GM12878 (cell line): Measurements from ENCODE around the gene SEC24D. TPM values are rescaled to one million over a fixed set of nuclear protein-coding genes. Genes with fewer than 3 reads are reported as not detected.

Source experiments
- ATAC-seq: fragments of 200-7000 bp; cut with Tn5 transposase; 3 replicates; pipeline ENCODE4 v1.9.1; 2020; ENCODE audit warnings: mild to moderate bottlenecking, moderate library complexity
- BruUV-seq: library from RNA; stranded (reverse); fragments of 400-500 nt; replicated peaks from 2 replicates; lab custom pipeline; 2021; lab: Mats Ljungman, UMichigan
- CTCF ChIA-PET: fragments of 300-600 bp; sonication (Branson Sonifier 250); formaldehyde crosslinking; extraction: SDS; loops from one replicate; lab custom pipeline; 2021; ENCODE audit warnings: inconsistent platforms; lab: Yijun Ruan, JAX
- POLR2A ChIA-PET: fragments of 350-600 bp; formaldehyde crosslinking; extraction: SDS; loops from one replicate; lab custom pipeline; 2021; ENCODE audit warnings: inconsistent platforms; lab: Charles Lee
- RAD21 ChIA-PET: fragments of 300-600 bp; sonication (Branson Sonifier 250); formaldehyde crosslinking; loops from one replicate; lab custom pipeline; 2023; ENCODE audit warnings: antibody characterized with exemption; ENCODE audit not compliant: unreplicated experiment; lab: Charles Lee
- SMC1A ChIA-PET: fragments of 300-600 bp; sonication (Branson Sonifier 250); formaldehyde crosslinking; loops from one replicate; lab custom pipeline; 2023; ENCODE audit not compliant: unreplicated experiment, uncharacterized antibody; lab: Charles Lee
- DNase-seq: peaks from one replicate; pipeline ENCODE4 v3.0.0-alpha.2; 2011; ENCODE audit warnings: low read depth, low spot score
- FAIRE-seq: peaks from 3 replicates; lab custom pipeline; 2011; peaks lifted over from hg19 to GRCh38; lab: Jason Lieb, UNC
- H2AFZ ChIP-seq: 2 replicates; pipeline ENCODE4 v1.6.0; 2011; ENCODE audit warnings: low read depth, low read length, control low read depth; ENCODE audit not compliant: control insufficient read depth
- H3K27ac ChIP-seq: 2 replicates; pipeline ENCODE4 v1.5.1; 2011; ENCODE audit warnings: control low read depth; ENCODE audit not compliant: control insufficient read depth, insufficient read depth
- H3K27me3 ChIP-seq, 2 experiments: replicated peaks in 1 of 2; 2 replicates each; pipeline versions ENCODE4 v1.6.0 to v1.6.1; 2011; ENCODE audit warnings: low read length in 1 of 2; ENCODE audit not compliant: control insufficient read depth in 2 of 2, insufficient read depth in 2 of 2
- H3K36me3 ChIP-seq, 2 experiments: 2 replicates each; pipeline ENCODE4 v1.5.1; 2011; ENCODE audit warnings: low read length in 1 of 2; ENCODE audit not compliant: control insufficient read depth in 2 of 2, insufficient read depth in 2 of 2
- H3K4me1 ChIP-seq: 2 replicates; pipeline ENCODE4 v1.6.1; 2011; ENCODE audit warnings: mild to moderate bottlenecking, low read length, moderate library complexity, mixed read lengths; ENCODE audit not compliant: control insufficient read depth, insufficient read depth
- H3K4me2 ChIP-seq: 2 replicates; pipeline ENCODE4 v1.6.0; 2011; ENCODE audit warnings: control low read depth; ENCODE audit not compliant: control insufficient read depth, insufficient read depth
- H3K4me3 ChIP-seq: fragments of 200-600 bp; sonication (generic); 2 replicates; pipeline ENCODE4 v1.5.1; 2016
- H3K79me2 ChIP-seq: 2 replicates; pipeline ENCODE4 v1.6.0; 2011; ENCODE audit warnings: low read length; ENCODE audit not compliant: control insufficient read depth, insufficient read depth
- H3K9ac ChIP-seq: 2 replicates; pipeline ENCODE4 v1.8.0; 2011; ENCODE audit warnings: low read length, control low read depth, mixed read lengths; ENCODE audit not compliant: control insufficient read depth, insufficient read depth
- H3K9me3 ChIP-seq: replicated peaks from 3 replicates; pipeline ENCODE4 v1.5.1; 2011; ENCODE audit warnings: mild to moderate bottlenecking, low read length; ENCODE audit not compliant: control insufficient read depth, insufficient read depth
- H4K20me1 ChIP-seq: 2 replicates; pipeline ENCODE4 v1.6.0; 2011; ENCODE audit not compliant: control insufficient read depth, insufficient read depth
- BCL11A ChIP-seq: IDR thresholded peaks from 2 replicates; pipeline ENCODE4 v1.6.1; 2011; ENCODE audit warnings: low read depth, low read length
- BCL3 ChIP-seq: IDR thresholded peaks from 2 replicates; pipeline ENCODE4 v1.6.1; 2011; ENCODE audit warnings: borderline replicate concordance, low read depth, mild to moderate bottlenecking, moderate library complexity, low read length; ENCODE audit not compliant: insufficient read depth, poor library complexity, severe bottlenecking
- CHD2 ChIP-seq: IDR thresholded peaks from 2 replicates; pipeline ENCODE4 v1.6.1; 2011; ENCODE audit warnings: low read depth, low read length, improper control_type of control experiment, borderline replicate concordance
- MLLT1 ChIP-seq: fragments of 450-650 bp; IDR thresholded peaks from 2 replicates; pipeline ENCODE4 v1.6.1; 2016; ENCODE audit warnings: mild to moderate bottlenecking
- MTA2 ChIP-seq: fragments of 450-650 bp; IDR thresholded peaks from 2 replicates; pipeline ENCODE4 v1.6.1; 2016; ENCODE audit warnings: low read depth, mild to moderate bottlenecking, moderate library complexity
- PKNOX1 ChIP-seq: fragments of 450-650 bp; IDR thresholded peaks from 2 replicates; pipeline ENCODE4 v1.6.1; 2016; ENCODE audit warnings: mild to moderate bottlenecking
- POLR2A ChIP-seq: IDR thresholded peaks from 2 replicates; pipeline ENCODE4 v1.6.1; 2011; ENCODE audit warnings: low read depth, mild to moderate bottlenecking, low read length
- RBBP5 ChIP-seq: fragments of 200-600 bp; sonication (generic); conservative IDR thresholded peaks from 2 replicates; pipeline ENCODE4 v1.6.1; 2016
- RELB ChIP-seq: fragments of 450-650 bp; IDR thresholded peaks from 2 replicates; pipeline ENCODE4 v1.6.1; 2017; ENCODE audit warnings: low read depth, mild to moderate bottlenecking, moderate library complexity
- SREBF2 ChIP-seq: IDR thresholded peaks from 2 replicates; pipeline ENCODE4 v1.6.1; 2012; ENCODE audit warnings: mild to moderate bottlenecking, low read length
- STAT1 ChIP-seq: fragments of 450-650 bp; conservative IDR thresholded peaks from 2 replicates; pipeline ENCODE4 v1.6.1; 2014; ENCODE audit warnings: antibody characterized with exemption, mild to moderate bottlenecking
- TBL1XR1 ChIP-seq: IDR thresholded peaks from 2 replicates; pipeline ENCODE4 v1.6.1; 2012; ENCODE audit warnings: low read depth, low read length, improper control_type of control experiment
- TCF12 ChIP-seq: IDR thresholded peaks from 2 replicates; pipeline ENCODE4 v1.6.1; 2011; ENCODE audit warnings: low read depth, mild to moderate bottlenecking, low read length
- YBX1 ChIP-seq: fragments of 450-650 bp; IDR thresholded peaks from 2 replicates; pipeline ENCODE4 v1.6.1; 2016; ENCODE audit warnings: antibody characterized with exemption
- YY1 ChIP-seq: IDR thresholded peaks from 2 replicates; pipeline ENCODE4 v1.6.1; 2011; ENCODE audit warnings: low read depth, mild to moderate bottlenecking, low read length
- ZNF207 ChIP-seq: fragments of 450-650 bp; IDR thresholded peaks from 2 replicates; pipeline ENCODE4 v1.6.1; 2014; ENCODE audit warnings: antibody characterized with exemption, mild to moderate bottlenecking, borderline replicate concordance
- ZNF687 ChIP-seq: fragments of 450-650 bp; IDR thresholded peaks from 2 replicates; pipeline ENCODE4 v1.6.1; 2017; ENCODE audit warnings: mild to moderate bottlenecking, moderate library complexity
- WGBS: methylation state at CpG from one replicate; pipeline ENCODE4 v1.1.6; 2016; ENCODE audit warnings: low lambda C conversion rate; ENCODE audit not compliant: insufficient replicate concordance, insufficient coverage; ENCODE audit errors: missing lambda C conversion rate; 5-methylcytosine and 5-hydroxymethylcytosine counted together
- in situ Hi-C: fragments of 300-500 bp; cut with MboI; formaldehyde crosslinking; loops from 9 replicates; pipeline ENCODE4 v1.14.3; 2018; ENCODE audit warnings: mixed read lengths
- intact Hi-C: fragments of 100-400 bp; cut with micrococcal nuclease; formaldehyde crosslinking; loops from one replicate; pipeline ENCODE4 v1.14.2; 2022; ENCODE audit not compliant: unreplicated experiment
- polyA plus RNA-seq, 11 experiments: library from polyadenylated mRNA; depleted of rRNA in 4 of 11; unstranded in 6 of 11; stranded (reverse) in 5 of 11; fragments of >200 nt; fragmentation: Nextera tagmentation in 4 of 11; fragmentation: Illumina TruSeq in 1 of 11; extraction: Ambion mirVana in 4 of 11; extraction: Trizol in 1 of 11; gene quantifications; 1 replicate in 1 of 11; 2 replicates in 10 of 11; pipeline versions ENCODE4 v1.2.1 to v1.2.3, GENCODE V29; 2011 to 2016; ENCODE audit warnings: inconsistent platforms in 2 of 11, missing spikeins in 2 of 11, low read depth in 1 of 11
- total RNA-seq, 4 experiments: library from RNA; depleted of rRNA in 3 of 4; stranded (reverse); fragments of >200 nt in 3 of 4; fragmentation: Illumina TruSeq in 1 of 4; extraction: Trizol in 1 of 4; gene quantifications; 2 replicates each; pipeline versions ENCODE4 v1.2.1 to v1.2.3, GENCODE V29; 2013 to 2021

The SEC24D gene
- total and polyA plus RNA-seq, 10 of the 15 experiments (the other 5 are each of a cell fraction or from before 2014, with no cell fraction given) = 12.8 to 61.9 (median 25.6) TPM

- POLR2A ChIA-PET = no interaction called here
- Histone ChIP-seq H3K4me2 (no peak overlapping the region), H3K36me3 (peaks cover 4 to 19% of the 10 kb centered on the region in 2 experiments; a peak in 3 of 4 replicates), H3K9me3 (no peaks in the 10 kb centered on the region), H3K27me3 (no peaks in the 10 kb centered on the region), H2AFZ (no peak overlapping the region), H3K9ac (no peak overlapping the region), H3K4me1 (no peaks in the 10 kb centered on the region), H3K79me2 (no peaks in the 10 kb centered on the region), H4K20me1 (no peaks in the 10 kb centered on the region), H3K27ac (no peak overlapping the region), H3K4me3 (no peak overlapping the region)
- 0% methylated on average over 1 of the region's 1 CpG for WGBS
- FAIRE-seq (no peak), DNase-seq (no peak), ATAC-seq (no peak)
- intact Hi-C loops = no loop called here
- no TSS peak for BruUV-seq
- CTCF ChIA-PET = interaction anchor here (1.0 to 1.6 kb wide), 4 partner anchors 11 to 84 kb away, joined by 3 to 11 read pairs (median 3); no protein-coding TSS in a partner anchor
- SMC1A ChIA-PET = interaction anchor here (1.0 to 2.0 kb wide), 2 partner anchors 24 to 97 kb away, joined by 3 to 6 read pairs; no protein-coding TSS in a partner anchor
- RAD21 ChIA-PET = no interaction called here
- in situ Hi-C loops = no loop called here
- TF ChIP-seq YBX1 = no peak
- no peak for TF ChIP-seq TCF12
- TF ChIP-seq POLR2A = no peak
- no peak for TF ChIP-seq ZNF207
- TF ChIP-seq PKNOX1 = no peak
- TF ChIP-seq MLLT1 = no peak
- TF ChIP-seq SREBF2 = no peak
- no peak for TF ChIP-seq RELB
- no peak for TF ChIP-seq TBL1XR1
- TF ChIP-seq MTA2 = no peak
- no peak for TF ChIP-seq BCL11A
- TF ChIP-seq ZNF687 = no peak
- TF ChIP-seq CHD2 = no peak
- TF ChIP-seq RBBP5 = no peak
- TF ChIP-seq STAT1 = no peak
- no peak for TF ChIP-seq BCL3
- TF ChIP-seq YY1 = no peak
Observed at GRCh38 chr4:118753685-118754084, 82.2 kb downstream of the SEC24D start.
